Activated T-cell treated with anti-CD3 and anti-CD28 coated beads, Interleukin-2, amount 50 U/mL, for 24 hours (primary cell): ENCODE data around the gene REEP1.

Experiments
- DNase-seq: peaks from one replicate; pipeline ENCODE4 v3.0.0-alpha.2; 2020
- H3K27ac Mint-ChIP-seq: 2 replicates; pipeline ENCODE4 v1.8.0; 2020; ENCODE audit warnings: mild to moderate bottlenecking, mixed read lengths
- H3K27me3 Mint-ChIP-seq: 2 replicates; pipeline ENCODE4 v1.8.0; 2020; ENCODE audit warnings: mixed read lengths
- H3K36me3 Mint-ChIP-seq: 2 replicates; pipeline ENCODE4 v1.8.0; 2020; ENCODE audit warnings: low read depth, mixed read lengths
- H3K4me1 Mint-ChIP-seq: 2 replicates; pipeline ENCODE4 v1.8.0; 2020; ENCODE audit warnings: low read depth, mixed read lengths
- H3K4me3 Mint-ChIP-seq: 2 replicates; pipeline ENCODE4 v1.8.0; 2020; ENCODE audit warnings: mild to moderate bottlenecking, moderate library complexity, mixed read lengths
- H3K9me3 Mint-ChIP-seq: 2 replicates; pipeline ENCODE4 v1.8.0; 2020; ENCODE audit warnings: mixed read lengths

Gene REEP1

GRCh38 chr2:86243272-86243671, 94.2 kb downstream of the REEP1 start:
- H3K4me3 Mint-ChIP-seq = no peak overlapping the region
- peaks cover 9% of the 10 kb centered on the region for H3K4me1 Mint-ChIP-seq
- H3K27ac Mint-ChIP-seq = no peak overlapping the region
- no peaks in the 10 kb centered on the region for H3K36me3 Mint-ChIP-seq
- no peaks in the 10 kb centered on the region for H3K27me3 Mint-ChIP-seq
- no peaks in the 10 kb centered on the region for H3K9me3 Mint-ChIP-seq
- no peak for DNase-seq

- Mint-ChIP-seq H3K36me3 (no peaks in the 10 kb centered on the region), H3K9me3 (no peaks in the 10 kb centered on the region), H3K27me3 (no peaks in the 10 kb centered on the region), H3K4me3 (no peak overlapping the region), H3K27ac (peak overlapping the region; percentile 34), H3K4me1 (peaks cover 13% of the 10 kb centered on the region)
- no peak for DNase-seq
Measured at GRCh38 chr2:86241611-86242010, 95.8 kb downstream of the REEP1 start.

DNA sequence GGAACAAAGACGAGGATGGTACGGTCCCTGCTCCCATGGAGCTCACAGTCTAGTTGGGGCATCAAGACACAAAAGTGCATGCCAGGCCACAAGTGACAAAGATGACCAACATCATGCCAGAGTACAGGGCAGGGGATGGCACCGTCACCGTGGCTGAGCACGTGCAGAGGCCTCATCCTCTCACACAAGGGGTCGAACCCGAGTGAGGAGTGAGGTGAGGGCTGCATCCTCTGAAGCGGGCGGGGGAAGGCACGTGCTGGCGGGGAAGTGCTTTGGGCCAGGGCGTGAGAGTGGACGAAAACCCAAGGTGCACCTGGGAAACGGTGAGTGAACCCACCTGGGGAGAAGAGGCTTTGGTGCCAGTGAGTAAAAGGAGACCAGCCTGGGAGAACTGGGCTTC, 97.2 kb downstream of the REEP1 start:
- no peaks in the 10 kb centered on the region for H3K9me3 Mint-ChIP-seq

GRCh38 chr2:86239745-86240144, 97.7 kb downstream of the REEP1 start:
- no peak overlapping the region for H3K4me3 Mint-ChIP-seq
- no peak for DNase-seq
- no peaks in the 10 kb centered on the region for H3K36me3 Mint-ChIP-seq
- H3K4me1 Mint-ChIP-seq = peaks cover 13% of the 10 kb centered on the region
- no peaks in the 10 kb centered on the region for H3K9me3 Mint-ChIP-seq
- no peak overlapping the region for H3K27ac Mint-ChIP-seq
- no peaks in the 10 kb centered on the region for H3K27me3 Mint-ChIP-seq

More for the DNA sequence above, 97.2 kb downstream of the REEP1 start:
- peaks cover 13% of the 10 kb centered on the region for H3K4me1 Mint-ChIP-seq
- no peak overlapping the region for H3K27ac Mint-ChIP-seq
- DNase-seq = no peak
- H3K36me3 Mint-ChIP-seq = no peaks in the 10 kb centered on the region
- H3K27me3 Mint-ChIP-seq = no peaks in the 10 kb centered on the region
- H3K4me3 Mint-ChIP-seq = no peak overlapping the region

DNA sequence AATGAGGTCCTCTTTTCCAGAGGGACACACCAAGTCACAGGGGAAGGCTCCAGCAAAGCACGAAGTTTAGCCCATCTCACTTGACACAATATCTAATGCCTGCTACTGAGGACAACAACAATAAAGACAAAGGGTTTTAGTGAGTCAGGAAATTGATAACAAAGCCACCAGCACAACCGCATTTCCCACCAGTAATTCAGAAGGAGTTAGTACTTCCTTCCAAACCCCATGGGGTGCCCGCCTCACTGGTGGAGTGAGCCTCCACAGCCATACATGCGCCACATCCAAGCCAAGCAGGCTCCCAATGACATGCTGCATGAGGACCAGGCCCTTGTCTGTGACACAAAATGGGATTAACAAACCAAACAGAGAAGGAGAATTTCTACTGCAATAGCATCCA, 98.1 kb downstream of the REEP1 start:
- no peak overlapping the region for H3K27ac Mint-ChIP-seq
- DNase-seq = no peak
- no peaks in the 10 kb centered on the region for H3K9me3 Mint-ChIP-seq
- peaks cover 13% of the 10 kb centered on the region for H3K4me1 Mint-ChIP-seq
- no peak overlapping the region for H3K4me3 Mint-ChIP-seq
- no peaks in the 10 kb centered on the region for H3K36me3 Mint-ChIP-seq
- no peaks in the 10 kb centered on the region for H3K27me3 Mint-ChIP-seq

DNA sequence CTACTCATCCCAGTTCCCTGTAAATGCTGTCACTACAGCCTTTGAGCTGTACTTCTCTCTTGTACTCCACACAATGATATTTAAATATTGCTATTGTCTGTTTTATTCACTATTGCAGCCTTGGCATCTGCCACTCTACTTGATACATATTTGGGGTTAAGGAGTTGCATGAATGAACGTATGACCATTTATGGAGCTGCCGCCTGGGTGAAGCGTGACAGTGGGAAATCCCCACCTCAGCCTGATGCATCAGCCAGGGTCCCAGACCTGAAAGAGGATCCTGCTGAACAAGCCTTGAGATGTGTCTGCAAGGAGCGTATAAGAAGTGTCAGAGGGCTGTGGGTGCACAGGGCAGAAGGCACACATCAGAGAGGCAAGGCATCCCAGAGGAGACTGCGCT, 99.1 kb downstream of the REEP1 start:
- H3K36me3 Mint-ChIP-seq = no peaks in the 10 kb centered on the region
- H3K27me3 Mint-ChIP-seq = no peaks in the 10 kb centered on the region
- DNase-seq = peak; percentile 59
- no peak overlapping the region for H3K4me3 Mint-ChIP-seq
- H3K9me3 Mint-ChIP-seq = no peaks in the 10 kb centered on the region
- H3K4me1 Mint-ChIP-seq = peaks cover 13% of the 10 kb centered on the region
- H3K27ac Mint-ChIP-seq = peak overlapping the region; percentile 15

DNA sequence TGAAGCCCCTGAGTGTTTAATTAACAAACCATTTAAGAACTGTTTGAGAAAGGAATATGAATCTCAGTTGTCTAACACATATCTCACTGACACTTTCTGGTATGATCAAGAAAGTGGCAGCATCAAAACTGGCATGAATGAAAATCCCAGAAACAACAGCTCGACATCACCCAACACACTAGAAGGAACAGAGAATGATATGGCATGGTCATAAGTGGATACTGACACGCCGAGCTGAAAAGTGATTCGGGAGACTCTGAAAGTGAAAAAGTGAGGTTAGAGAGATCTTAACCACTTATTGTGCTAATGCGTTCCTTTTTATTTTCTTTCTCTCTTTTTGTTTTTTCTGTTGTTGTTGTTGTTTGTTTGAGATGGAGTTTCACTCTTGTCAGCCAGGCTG, 100.3 kb downstream of the REEP1 start:
- Mint-ChIP-seq H3K4me1 (peaks cover 13% of the 10 kb centered on the region), H3K27me3 (no peaks in the 10 kb centered on the region)
- no peak for DNase-seq

GRCh38 chr2:86235196-86235980, 102.0 kb downstream of the REEP1 start:
- Mint-ChIP-seq H3K27me3 (no peaks in the 10 kb centered on the region), H3K27ac (no peak overlapping the region), H3K36me3 (no peaks in the 10 kb centered on the region), H3K9me3 (no peaks in the 10 kb centered on the region), H3K4me3 (no peak overlapping the region), H3K4me1 (peaks cover 13% of the 10 kb centered on the region)
- DNase-seq = no peak

More for the DNA sequence above, 100.3 kb downstream of the REEP1 start:
- H3K9me3 Mint-ChIP-seq = no peaks in the 10 kb centered on the region
- H3K27ac Mint-ChIP-seq = no peak overlapping the region
- no peak overlapping the region for H3K4me3 Mint-ChIP-seq
- no peaks in the 10 kb centered on the region for H3K36me3 Mint-ChIP-seq

GRCh38 chr2:86234563-86235131, 102.8 kb downstream of the REEP1 start:
- Mint-ChIP-seq H3K27ac (no peak overlapping the region), H3K36me3 (no peaks in the 10 kb centered on the region), H3K4me1 (peaks cover 13% of the 10 kb centered on the region), H3K4me3 (no peak overlapping the region), H3K9me3 (no peaks in the 10 kb centered on the region), H3K27me3 (no peaks in the 10 kb centered on the region)
- no peak for DNase-seq

GRCh38 chr2:86233436-86233835, 104.0 kb downstream of the REEP1 start:
- no peaks in the 10 kb centered on the region for H3K9me3 Mint-ChIP-seq
- H3K27ac Mint-ChIP-seq = no peak overlapping the region

DNA sequence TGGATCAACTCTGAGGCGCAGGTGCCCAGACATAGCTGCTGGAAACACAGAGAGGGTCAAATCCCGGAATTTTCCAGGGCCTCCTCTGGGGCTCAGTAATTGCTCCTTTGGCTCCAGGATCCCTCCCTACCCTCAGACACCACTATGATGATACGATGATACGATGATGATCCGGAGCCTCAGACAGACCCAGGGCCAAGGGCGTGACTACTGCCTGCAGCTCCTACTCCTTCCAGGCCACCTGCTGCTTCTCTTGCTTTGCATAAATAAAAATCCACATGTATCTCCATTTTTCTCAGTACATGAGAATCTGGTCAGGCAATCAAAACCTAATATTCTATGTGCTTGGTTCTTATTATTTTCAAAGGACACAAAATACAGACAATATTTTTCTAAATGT, 104.5 kb downstream of the REEP1 start:
- H3K27ac Mint-ChIP-seq = no peak overlapping the region
- H3K36me3 Mint-ChIP-seq = no peaks in the 10 kb centered on the region
- no peaks in the 10 kb centered on the region for H3K27me3 Mint-ChIP-seq
- no peak overlapping the region for H3K4me3 Mint-ChIP-seq
- no peak for DNase-seq
- H3K4me1 Mint-ChIP-seq = peaks cover 3% of the 10 kb centered on the region
- H3K9me3 Mint-ChIP-seq = no peaks in the 10 kb centered on the region

More at GRCh38 chr2:86233436-86233835, 104.0 kb downstream of the REEP1 start:
- Mint-ChIP-seq H3K4me3 (no peak overlapping the region), H3K27me3 (no peaks in the 10 kb centered on the region), H3K36me3 (no peaks in the 10 kb centered on the region), H3K4me1 (peaks cover 6% of the 10 kb centered on the region)
- no peak for DNase-seq

DNA sequence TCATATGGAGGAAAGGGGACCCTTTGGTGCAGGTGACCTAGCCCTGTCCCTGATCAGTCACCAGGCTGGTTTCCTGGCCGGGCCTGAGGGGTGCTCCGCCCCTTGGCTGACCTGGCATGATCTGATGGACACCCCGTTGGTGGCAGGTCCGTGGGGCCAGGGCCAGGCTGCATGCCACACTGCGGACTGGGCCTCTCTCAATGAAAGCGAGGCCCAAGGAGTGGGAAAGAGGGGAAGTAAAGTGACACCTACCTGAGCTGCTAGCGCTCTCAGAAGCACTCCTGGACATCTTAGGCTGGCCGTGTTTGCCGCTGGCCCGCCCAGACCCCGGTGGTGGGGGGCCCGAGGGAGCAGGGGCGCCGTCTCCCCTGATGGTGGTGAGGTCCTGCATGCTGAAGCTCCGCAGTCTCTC, 105.0 kb downstream of the REEP1 start:
- H3K4me1 Mint-ChIP-seq = peaks cover 3% of the 10 kb centered on the region
- no peak overlapping the region for H3K4me3 Mint-ChIP-seq

GRCh38 chr2:86231680-86232372, 105.6 kb downstream of the REEP1 start:
- Mint-ChIP-seq H3K4me1 (no peaks in the 10 kb centered on the region), H3K27me3 (no peaks in the 10 kb centered on the region), H3K9me3 (no peaks in the 10 kb centered on the region), H3K27ac (no peak overlapping the region), H3K4me3 (no peak overlapping the region), H3K36me3 (no peaks in the 10 kb centered on the region)
- DNase-seq = no peak

More for the DNA sequence above, 105.0 kb downstream of the REEP1 start:
- H3K27ac Mint-ChIP-seq = no peak overlapping the region
- H3K9me3 Mint-ChIP-seq = no peaks in the 10 kb centered on the region
- DNase-seq = no peak
- H3K27me3 Mint-ChIP-seq = no peaks in the 10 kb centered on the region
- H3K36me3 Mint-ChIP-seq = no peaks in the 10 kb centered on the region

- DNase-seq = no peak
- no peaks in the 10 kb centered on the region for H3K27me3 Mint-ChIP-seq
- no peaks in the 10 kb centered on the region for H3K9me3 Mint-ChIP-seq
- H3K36me3 Mint-ChIP-seq = no peaks in the 10 kb centered on the region
- no peak overlapping the region for H3K4me3 Mint-ChIP-seq
- H3K4me1 Mint-ChIP-seq = no peaks in the 10 kb centered on the region
- no peak overlapping the region for H3K27ac Mint-ChIP-seq
Measured at GRCh38 chr2:86230961-86231360, 106.5 kb downstream of the REEP1 start.

DNA sequence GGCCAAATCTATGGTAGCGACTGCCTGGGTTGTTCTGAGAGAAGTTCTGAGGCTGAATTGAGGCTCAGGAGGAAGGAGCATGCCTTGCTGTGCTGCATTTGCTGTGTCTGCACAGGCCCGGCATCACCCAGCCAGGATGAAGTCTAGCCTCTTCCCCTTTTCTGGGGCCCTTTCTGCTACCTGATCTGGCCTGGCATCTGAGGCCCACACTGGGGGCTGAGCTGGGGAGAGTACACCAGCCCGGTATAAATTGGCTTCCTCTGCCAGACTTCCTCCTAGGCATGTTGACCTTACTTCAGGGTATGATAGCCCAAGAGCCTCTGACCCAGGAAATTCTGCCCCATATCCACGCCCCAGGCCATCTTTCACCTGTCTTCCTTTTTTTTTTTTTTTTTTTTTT, 108.2 kb downstream of the REEP1 start:
- Mint-ChIP-seq H3K27ac (no peak overlapping the region), H3K27me3 (no peaks in the 10 kb centered on the region), H3K4me3 (no peak overlapping the region), H3K36me3 (no peaks in the 10 kb centered on the region), H3K4me1 (peaks cover 13% of the 10 kb centered on the region), H3K9me3 (no peaks in the 10 kb centered on the region)
- DNase-seq = no peak
